Testis (tissue), 2 donors: ENCODE results near the gene BBS12.

Source experiments
- POLR2A ChIP-seq: fragments of 450-650 bp; IDR thresholded peaks from one replicate; pipeline ENCODE4 v1.6.1; 2017; ENCODE audit warnings: antibody characterized with exemption, mild to moderate bottlenecking, moderate library complexity
- TF ChIP-seq, protein P1 (sequence below), 3 experiments: fragments of 450-650 bp in 2 of 3; fragments of 200-600 bp in 1 of 3; sonication (generic) in 1 of 3; IDR thresholded peaks; one replicate each; pipeline ENCODE4 v1.5.1; 2016 to 2019; ENCODE audit warnings: antibody characterized with exemption in 3 of 3, mild to moderate bottlenecking in 2 of 3, moderate library complexity in 1 of 3

GRCh38 chr4:122766950-122767349 lies 34.4 kb downstream of the BBS12 start:
- TF ChIP-seq, protein P1, sequence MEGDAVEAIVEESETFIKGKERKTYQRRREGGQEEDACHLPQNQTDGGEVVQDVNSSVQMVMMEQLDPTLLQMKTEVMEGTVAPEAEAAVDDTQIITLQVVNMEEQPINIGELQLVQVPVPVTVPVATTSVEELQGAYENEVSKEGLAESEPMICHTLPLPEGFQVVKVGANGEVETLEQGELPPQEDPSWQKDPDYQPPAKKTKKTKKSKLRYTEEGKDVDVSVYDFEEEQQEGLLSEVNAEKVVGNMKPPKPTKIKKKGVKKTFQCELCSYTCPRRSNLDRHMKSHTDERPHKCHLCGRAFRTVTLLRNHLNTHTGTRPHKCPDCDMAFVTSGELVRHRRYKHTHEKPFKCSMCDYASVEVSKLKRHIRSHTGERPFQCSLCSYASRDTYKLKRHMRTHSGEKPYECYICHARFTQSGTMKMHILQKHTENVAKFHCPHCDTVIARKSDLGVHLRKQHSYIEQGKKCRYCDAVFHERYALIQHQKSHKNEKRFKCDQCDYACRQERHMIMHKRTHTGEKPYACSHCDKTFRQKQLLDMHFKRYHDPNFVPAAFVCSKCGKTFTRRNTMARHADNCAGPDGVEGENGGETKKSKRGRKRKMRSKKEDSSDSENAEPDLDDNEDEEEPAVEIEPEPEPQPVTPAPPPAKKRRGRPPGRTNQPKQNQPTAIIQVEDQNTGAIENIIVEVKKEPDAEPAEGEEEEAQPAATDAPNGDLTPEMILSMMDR (IDR thresholded peaks at IDR 0.05) = no peak
- TF ChIP-seq POLR2A = no peak
